Lung (tissue), 12 donors: ENCODE data around the gene CD4. TPM values are rescaled to one million over a fixed set of nuclear protein-coding genes. Genes with fewer than 3 reads are reported as not detected.

Source experiments
- ATAC-seq: fragments of 200-7000 bp; cut with Tn5 transposase; one replicate; pipeline ENCODE4 v1.9.1; 2020; ENCODE audit warnings: moderate number of reproducible peaks; ENCODE audit not compliant: insufficient read depth, low FRiP score
- DNase-seq, 3 donors: peaks; one replicate each; pipeline ENCODE4 v3.0.0-alpha.2; 2013 to 2017
- H3K27ac ChIP-seq, 2 donors: one replicate each; pipeline ENCODE4 v1.5.1; 2013; ENCODE audit warnings: mild to moderate bottlenecking in 2 of 2, moderate library complexity in 2 of 2, control low read depth in 1 of 2, inconsistent platforms in 1 of 2, low read depth in 1 of 2, low read length in 1 of 2
- H3K27me3 ChIP-seq, 3 donors: one replicate each; pipeline ENCODE4 v1.5.1; 2013; ENCODE audit warnings: low read length in 2 of 3; ENCODE audit not compliant: control insufficient read depth in 3 of 3, insufficient read depth in 3 of 3
- H3K36me3 ChIP-seq, 4 donors: one replicate each; pipeline ENCODE4 v1.5.1; 2013; ENCODE audit warnings: low read length in 4 of 4, mild to moderate bottlenecking in 1 of 4, moderate library complexity in 1 of 4; ENCODE audit not compliant: control insufficient read depth in 4 of 4, insufficient read depth in 4 of 4
- H3K4me1 ChIP-seq, 5 donors: one replicate each; pipeline ENCODE4 v1.5.1; 2013; ENCODE audit warnings: low read length in 5 of 5, mild to moderate bottlenecking in 2 of 5, moderate library complexity in 1 of 5; ENCODE audit not compliant: control insufficient read depth in 5 of 5, insufficient read depth in 5 of 5
- H3K4me3 ChIP-seq: one replicate; pipeline ENCODE4 v1.5.1; 2013; ENCODE audit warnings: mild to moderate bottlenecking, control low read depth, moderate library complexity
- H3K9ac ChIP-seq, 2 donors: one replicate each; pipeline ENCODE4 v1.5.1; 2013; ENCODE audit warnings: low read length in 2 of 2, control low read depth in 1 of 2; ENCODE audit not compliant: insufficient read depth in 1 of 2
- H3K9me3 ChIP-seq, 4 donors: one replicate each; pipeline ENCODE4 v1.5.1; 2013; ENCODE audit warnings: low read length in 3 of 4, mild to moderate bottlenecking in 1 of 4, moderate library complexity in 1 of 4; ENCODE audit not compliant: control insufficient read depth in 4 of 4, insufficient read depth in 3 of 4
- CTCF ChIP-seq: IDR thresholded peaks from 2 replicates; pipeline ENCODE4 v1.5.1; 2012; ENCODE audit warnings: mild to moderate bottlenecking; ENCODE audit errors: control extremely low read depth, extremely low read depth
- WGBS, 2 donors: extraction: QIAGEN DNeasy Blood & Tissue Kit; methylation state at CpG; one replicate each; pipeline ENCODE4 v1.1.7; 2013; 5-methylcytosine and 5-hydroxymethylcytosine counted together
- polyA plus RNA-seq, 2 donors: library from polyadenylated mRNA; stranded (reverse); fragments of 200-250 nt; gene quantifications; one replicate each; pipeline ENCODE4 v1.2.1, GENCODE V29; 2013
- total RNA-seq, 2 donors: library from RNA; depleted of rRNA in 1 of 2; stranded (reverse); fragments of >200 nt in 1 of 2; gene quantifications; one replicate each; pipeline ENCODE4 v1.2.1, GENCODE V29; 2014 to 2021
- donor health status: control.
- donor health status: control.
- donor health status: Bipolar disorder and iron deficiency.
- donor health status: healthy.
- donor health status: DM: yes; HTN: yes; CAD: no.

The CD4 gene
- total and polyA plus RNA-seq, 4 donors = 20.6 to 83.7 (median 53.0) TPM

- Histone ChIP-seq H3K36me3 (no peaks in the 10 kb centered on the region), H3K4me1 (peaks cover 0 to 30% (median 25%) of the 10 kb centered on the region in 5 donors), H3K27me3 (no peaks in the 10 kb centered on the region), H3K9me3 (no peaks in the 10 kb centered on the region), H3K27ac (no peak overlapping the region), H3K9ac (no peak overlapping the region), H3K4me3 (no peak overlapping the region)
- WGBS, 2 donors = 81 to 93% methylated on average over 8 of the region's 8 CpGs
- no peak for ATAC-seq
- peak in 2 of 3 donors; percentile 55 to 63 for DNase-seq
- no peak for TF ChIP-seq CTCF
Measured at GRCh38 chr12:6757028-6757690, 32.2 kb upstream of the CD4 start.

GRCh38 chr12:6758506-6759095, 30.7 kb upstream of the CD4 start:
- Histone ChIP-seq H3K4me1 (peaks cover 0 to 36% (median 32%) of the 10 kb centered on the region in 5 donors), H3K9me3 (no peaks in the 10 kb centered on the region), H3K4me3 (no peak overlapping the region), H3K27me3 (no peaks in the 10 kb centered on the region), H3K27ac (no peak overlapping the region), H3K9ac (peak overlapping the region in 1 of 2 donors; percentile 8), H3K36me3 (no peaks in the 10 kb centered on the region)
- ATAC-seq = no peak
- no peak for TF ChIP-seq CTCF
- WGBS, 2 donors = 75 to 80% methylated on average over 9 of the region's 9 CpGs
- peak in 2 of 3 donors; percentile 69 to 86 for DNase-seq

- Histone ChIP-seq H3K27me3 (no peaks in the 10 kb centered on the region), H3K4me1 (peaks cover 0 to 35% (median 27%) of the 10 kb centered on the region in 5 donors), H3K4me3 (no peak overlapping the region), H3K27ac (no peak overlapping the region), H3K9ac (no peak overlapping the region), H3K9me3 (no peaks in the 10 kb centered on the region), H3K36me3 (no peaks in the 10 kb centered on the region)
- 85 to 93% methylated on average over 5 of the region's 5 CpGs for WGBS, 2 donors
- DNase-seq = no peak
- no peak for TF ChIP-seq CTCF
- no peak for ATAC-seq
Measured at GRCh38 chr12:6759741-6760140, 29.6 kb upstream of the CD4 start.
